WTC11 (cell line): ENCODE results near the gene MDFIC. TPM values are rescaled to one million over a fixed set of nuclear protein-coding genes. Genes with fewer than 3 reads are reported as not detected.

Source experiments
- ATAC-seq: fragments of 200-7000 bp; cut with Tn5 transposase; 2 replicates; pipeline ENCODE4 v1.10.0; 2021; ENCODE audit warnings: mild to moderate bottlenecking, moderate library complexity
- CTCF ChIA-PET: fragments of 300-600 bp; sonication (Branson Sonifier 250); formaldehyde crosslinking; loops from one replicate; lab custom pipeline; 2021; ENCODE audit warnings: antibody characterized with exemption; lab: Charles Lee
- POLR2A ChIA-PET: fragments of 350-600 bp; sonication (Branson Sonifier 250); formaldehyde crosslinking; loops from one replicate; lab custom pipeline; 2021; ENCODE audit warnings: antibody characterized with exemption; lab: Charles Lee
- DNase-seq: peaks from one replicate; pipeline ENCODE4 v3.0.0; 2021; ENCODE audit warnings: low spot score
- H3K27ac Mint-ChIP-seq: 2 replicates; pipeline ENCODE4 v1.8.0; 2021; ENCODE audit warnings: mixed read lengths
- H3K27me3 Mint-ChIP-seq: 2 replicates; pipeline ENCODE4 v1.8.0; 2021; ENCODE audit warnings: low read depth, mild to moderate bottlenecking, moderate library complexity, mixed read lengths
- H3K36me3 Mint-ChIP-seq: 2 replicates; pipeline ENCODE4 v1.8.0; 2021; ENCODE audit warnings: mixed read lengths
- H3K4me1 Mint-ChIP-seq: 2 replicates; pipeline ENCODE4 v1.8.0; 2022; ENCODE audit warnings: mixed read lengths
- H3K4me3 Mint-ChIP-seq: 2 replicates; pipeline ENCODE4 v1.8.0; 2021; ENCODE audit warnings: mild to moderate bottlenecking, moderate library complexity, mixed read lengths
- H3K9me3 Mint-ChIP-seq: 2 replicates; pipeline ENCODE4 v1.8.0; 2021; ENCODE audit warnings: mixed read lengths
- CTCF ChIP-seq: fragments of 200-600 bp; IDR thresholded peaks from 2 replicates; pipeline ENCODE4 v1.8.0; 2022; ENCODE audit warnings: antibody characterized with exemption
- ETV6 ChIP-seq: sonication (generic); formaldehyde crosslinking; IDR thresholded peaks from 2 replicates; pipeline ENCODE4 v1.8.1; 2022; ENCODE audit warnings: mild to moderate bottlenecking, missing genetic modification reagents
- FOXP1 ChIP-seq: sonication (generic); formaldehyde crosslinking; IDR thresholded peaks from 2 replicates; pipeline ENCODE4 v1.8.0; 2022; ENCODE audit warnings: missing genetic modification reagents, mild to moderate bottlenecking, moderate library complexity, borderline replicate concordance
- JUN ChIP-seq: sonication (generic); formaldehyde crosslinking; IDR thresholded peaks from 2 replicates; pipeline ENCODE4 v1.8.0; 2023; ENCODE audit warnings: mild to moderate bottlenecking, missing genetic modification reagents
- NR1H2 ChIP-seq: sonication (generic); formaldehyde crosslinking; IDR thresholded peaks from 2 replicates; pipeline ENCODE4 v1.9.0; 2021; ENCODE audit warnings: mild to moderate bottlenecking, moderate library complexity, missing genetic modification reagents
- SMAD3 ChIP-seq: sonication (generic); formaldehyde crosslinking; IDR thresholded peaks from 2 replicates; pipeline ENCODE4 v1.8.0; 2022; ENCODE audit warnings: missing genetic modification reagents, mild to moderate bottlenecking, borderline replicate concordance
- ZNF281 ChIP-seq: sonication (generic); formaldehyde crosslinking; IDR thresholded peaks from 2 replicates; pipeline ENCODE4 v1.8.0; 2023; ENCODE audit warnings: mild to moderate bottlenecking, missing genetic modification reagents
- ZNF425 ChIP-seq: fragments of 250-450 bp; sonication (Bioruptor Pico); conservative IDR thresholded peaks from 2 replicates; pipeline ENCODE4 v1.9.0; 2021; ENCODE audit warnings: mild to moderate bottlenecking
- ZSCAN18 ChIP-seq: fragments of 250-450 bp; sonication (Bioruptor Pico); IDR thresholded peaks from 2 replicates; pipeline ENCODE4 v2.1.2; 2022; ENCODE audit warnings: mild to moderate bottlenecking, moderate library complexity
- total RNA-seq: library from RNA; stranded (reverse); gene quantifications from 3 replicates; pipeline ENCODE4 v1.2.3, GENCODE V29; 2021
- TF ChIP-seq, protein P1 (sequence below): sonication (generic); formaldehyde crosslinking; IDR thresholded peaks from 2 replicates; pipeline ENCODE4 v1.8.1; 2022; ENCODE audit warnings: mild to moderate bottlenecking, missing genetic modification reagents, moderate library complexity, borderline replicate concordance
- TF ChIP-seq, protein P2 (sequence below): sonication (generic); formaldehyde crosslinking; IDR thresholded peaks from 2 replicates; pipeline ENCODE4 v1.8.1; 2022; ENCODE audit warnings: low read depth, missing genetic modification reagents, borderline replicate concordance
- TF ChIP-seq, protein P3 (sequence below): sonication (generic); formaldehyde crosslinking; IDR thresholded peaks from 2 replicates; pipeline ENCODE4 v1.8.0; 2022; ENCODE audit warnings: mild to moderate bottlenecking, missing genetic modification reagents

The MDFIC gene
- total RNA-seq, 1 experiment from 2014 or later: 8.4 TPM

- Mint-ChIP-seq H3K4me3 (no peak overlapping the region), H3K36me3 (peaks cover 4% of the 10 kb centered on the region; the same call in 1 of the 2 replicates), H3K9me3 (peaks cover 4% of the 10 kb centered on the region), H3K27ac (no peak overlapping the region), H3K4me1 (0 out of 2 replicates have a peak, but pooled peaks cover 6% of the 10 kb centered on the region), H3K27me3 (peaks cover 2% of the 10 kb centered on the region; the same call in 1 of the 2 replicates)
- ChIA-PET POLR2A (no interaction called here), CTCF (no interaction called here)
- TF ChIP-seq JUN (CRISPR knock-in tag) (no peak), ZNF281 (no peak), ETV6 (CRISPR knock-in tag) (no peak)
- TF ChIP-seq, protein P1, sequence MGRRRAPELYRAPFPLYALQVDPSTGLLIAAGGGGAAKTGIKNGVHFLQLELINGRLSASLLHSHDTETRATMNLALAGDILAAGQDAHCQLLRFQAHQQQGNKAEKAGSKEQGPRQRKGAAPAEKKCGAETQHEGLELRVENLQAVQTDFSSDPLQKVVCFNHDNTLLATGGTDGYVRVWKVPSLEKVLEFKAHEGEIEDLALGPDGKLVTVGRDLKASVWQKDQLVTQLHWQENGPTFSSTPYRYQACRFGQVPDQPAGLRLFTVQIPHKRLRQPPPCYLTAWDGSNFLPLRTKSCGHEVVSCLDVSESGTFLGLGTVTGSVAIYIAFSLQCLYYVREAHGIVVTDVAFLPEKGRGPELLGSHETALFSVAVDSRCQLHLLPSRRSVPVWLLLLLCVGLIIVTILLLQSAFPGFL (CRISPR knock-in tag): no peak
- no peak for DNase-seq
- ATAC-seq: no peak
Measured at GRCh38 chr7:115023219-115023618, 101.3 kb downstream of the MDFIC start.

DNA sequence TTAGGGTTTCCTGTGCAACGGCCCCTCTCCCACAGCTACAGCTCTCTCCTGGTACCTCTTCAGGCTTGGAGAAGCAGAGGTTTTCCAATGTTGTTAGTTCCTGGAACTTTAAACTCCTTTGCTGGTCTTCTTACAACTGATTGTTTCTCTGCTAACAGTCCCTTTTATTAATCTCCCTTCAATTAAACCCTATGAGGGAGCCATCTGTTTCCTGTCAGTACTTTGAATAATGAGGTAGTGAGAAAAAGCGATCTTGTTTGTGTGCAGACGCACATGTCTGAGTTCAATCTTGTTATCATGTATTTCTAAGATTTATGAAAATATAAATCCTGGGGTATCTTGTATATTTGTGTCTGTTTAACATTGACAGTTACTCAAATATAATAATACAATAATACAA lies 102.4 kb downstream of the MDFIC start:
- peaks cover 5% of the 10 kb centered on the region; the same call in 1 of the 2 replicates for H3K36me3 Mint-ChIP-seq
- ChIA-PET CTCF (no interaction called here), POLR2A (no interaction called here)
- 0 out of 2 replicates have a peak, but pooled peaks cover 6% of the 10 kb centered on the region for H3K4me1 Mint-ChIP-seq
- no peak overlapping the region for H3K4me3 Mint-ChIP-seq
- peaks cover 6% of the 10 kb centered on the region for H3K9me3 Mint-ChIP-seq
- H3K27me3 Mint-ChIP-seq: peaks cover 3% of the 10 kb centered on the region; the same call in 1 of the 2 replicates
- DNase-seq (no peak), ATAC-seq (no peak)
- no peak overlapping the region for H3K27ac Mint-ChIP-seq
- TF ChIP-seq, protein P2, sequence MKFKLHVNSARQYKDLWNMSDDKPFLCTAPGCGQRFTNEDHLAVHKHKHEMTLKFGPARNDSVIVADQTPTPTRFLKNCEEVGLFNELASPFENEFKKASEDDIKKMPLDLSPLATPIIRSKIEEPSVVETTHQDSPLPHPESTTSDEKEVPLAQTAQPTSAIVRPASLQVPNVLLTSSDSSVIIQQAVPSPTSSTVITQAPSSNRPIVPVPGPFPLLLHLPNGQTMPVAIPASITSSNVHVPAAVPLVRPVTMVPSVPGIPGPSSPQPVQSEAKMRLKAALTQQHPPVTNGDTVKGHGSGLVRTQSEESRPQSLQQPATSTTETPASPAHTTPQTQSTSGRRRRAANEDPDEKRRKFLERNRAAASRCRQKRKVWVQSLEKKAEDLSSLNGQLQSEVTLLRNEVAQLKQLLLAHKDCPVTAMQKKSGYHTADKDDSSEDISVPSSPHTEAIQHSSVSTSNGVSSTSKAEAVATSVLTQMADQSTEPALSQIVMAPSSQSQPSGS: no peak
- TF ChIP-seq ZSCAN18 (CRISPR knock-in tag) (no peak), NR1H2 (CRISPR knock-in tag) (no peak), SMAD3 (no peak), FOXP1 (CRISPR knock-in tag) (no peak), CTCF (no peak), ZNF425 (CRISPR knock-in tag) (no peak)
- TF ChIP-seq, protein P3, sequence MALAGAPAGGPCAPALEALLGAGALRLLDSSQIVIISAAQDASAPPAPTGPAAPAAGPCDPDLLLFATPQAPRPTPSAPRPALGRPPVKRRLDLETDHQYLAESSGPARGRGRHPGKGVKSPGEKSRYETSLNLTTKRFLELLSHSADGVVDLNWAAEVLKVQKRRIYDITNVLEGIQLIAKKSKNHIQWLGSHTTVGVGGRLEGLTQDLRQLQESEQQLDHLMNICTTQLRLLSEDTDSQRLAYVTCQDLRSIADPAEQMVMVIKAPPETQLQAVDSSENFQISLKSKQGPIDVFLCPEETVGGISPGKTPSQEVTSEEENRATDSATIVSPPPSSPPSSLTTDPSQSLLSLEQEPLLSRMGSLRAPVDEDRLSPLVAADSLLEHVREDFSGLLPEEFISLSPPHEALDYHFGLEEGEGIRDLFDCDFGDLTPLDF: no peak
